GM18502 (cell line): ENCODE data around the gene ABCC12.

Experiments
- ATAC-seq: cut with Tn5 transposase; IDR thresholded peaks from one replicate; pipeline ENCODE4 v1.9.1; 2021; ENCODE audit warnings: mild to moderate bottlenecking; ENCODE audit not compliant: unreplicated experiment, poor library complexity

Gene ABCC12

DNA sequence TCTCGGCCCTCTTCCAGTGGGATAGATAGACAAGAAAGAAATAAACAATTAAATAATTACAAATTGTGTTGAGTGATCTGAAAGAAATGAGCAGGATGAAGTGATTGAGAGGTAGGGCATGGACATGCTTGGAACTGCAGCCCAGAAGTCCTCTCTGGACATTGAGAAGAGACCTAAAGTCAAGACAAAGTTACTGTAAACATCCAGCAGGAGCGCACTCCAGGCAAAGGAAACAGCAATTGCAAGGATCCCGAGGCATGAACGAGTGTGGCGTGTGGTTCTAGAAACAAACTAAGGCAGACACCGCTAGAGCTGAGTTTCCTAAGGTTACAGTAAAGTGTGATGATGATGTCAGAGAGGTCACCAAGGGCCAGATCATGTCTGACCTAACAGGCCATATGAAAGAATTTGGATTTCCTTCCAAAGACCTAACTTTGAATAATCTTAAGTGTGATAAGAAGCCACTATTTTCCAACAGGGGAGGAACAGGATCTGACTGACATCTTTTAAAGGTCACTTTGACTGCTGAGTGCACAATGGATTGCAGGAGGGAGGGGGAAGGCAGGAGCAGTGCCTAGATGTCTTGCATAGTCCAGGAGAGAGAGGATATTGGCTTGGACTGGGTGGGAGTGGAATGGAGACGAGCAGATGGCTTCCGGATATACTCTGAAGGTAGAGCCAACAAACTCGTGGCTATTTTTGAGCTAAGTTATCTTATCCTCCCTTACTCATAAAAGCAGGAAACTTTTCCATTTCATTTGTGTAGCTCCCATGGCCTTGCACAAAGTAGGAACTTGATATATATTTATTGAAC lies 19.0 kb downstream of the ABCC12 start:
- ATAC-seq: no peak

DNA sequence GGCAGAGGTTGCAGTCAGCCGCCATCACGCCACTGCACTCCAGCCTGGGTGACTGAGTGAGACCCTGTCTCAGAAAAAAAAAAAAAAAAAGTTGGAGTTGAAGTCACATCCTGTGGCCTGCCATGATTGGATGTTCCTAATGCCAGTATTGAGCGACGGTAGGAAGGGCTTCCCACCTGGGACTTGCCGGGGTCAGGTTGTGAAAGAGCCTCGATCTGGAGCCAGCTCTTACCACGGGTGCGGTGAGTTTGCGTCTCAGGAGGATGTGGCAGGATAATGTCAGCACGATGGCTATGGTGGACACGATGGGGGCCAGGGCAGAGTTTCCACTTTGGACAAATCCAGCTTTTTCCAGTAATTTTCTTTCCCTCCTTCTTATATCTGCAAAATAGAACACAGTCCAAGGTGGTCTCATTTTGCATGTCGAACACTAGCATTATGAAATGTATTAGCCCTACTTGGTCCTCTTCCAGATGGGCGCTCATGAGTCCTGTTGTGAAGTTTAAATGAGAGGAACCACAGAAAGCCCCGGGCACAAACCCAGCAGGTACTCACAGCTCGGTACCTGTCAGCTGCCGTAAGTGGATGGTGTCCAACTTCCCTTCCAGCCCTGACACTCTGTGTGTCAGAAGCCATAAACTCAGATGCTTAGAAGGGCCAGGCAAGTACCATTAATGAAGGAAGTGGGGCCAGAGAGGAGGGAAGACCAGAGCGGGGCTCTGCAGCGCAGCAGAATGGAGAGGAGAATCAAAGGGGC lies 22.2 kb downstream of the ABCC12 start:
- ATAC-seq: no peak

DNA sequence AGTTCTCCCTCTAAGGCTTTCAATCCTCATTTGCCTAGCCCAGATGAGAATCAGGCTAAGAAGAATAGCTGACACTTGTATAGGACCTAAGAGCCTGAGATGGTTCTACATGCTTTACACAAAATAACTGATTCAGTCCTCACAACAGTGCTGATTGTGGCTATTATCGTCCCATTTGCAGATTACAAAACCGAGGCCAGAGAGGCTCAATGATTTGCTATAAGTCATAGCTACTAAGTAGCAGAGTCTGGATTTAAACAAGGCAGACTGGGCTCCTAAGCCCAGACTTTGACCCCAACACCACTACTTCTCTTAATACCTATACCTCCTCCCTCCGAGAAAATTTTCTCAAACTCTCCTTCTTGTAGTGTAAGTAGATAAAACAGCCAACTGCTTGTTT lies 23.1 kb downstream of the ABCC12 start:
- no peak for ATAC-seq

DNA sequence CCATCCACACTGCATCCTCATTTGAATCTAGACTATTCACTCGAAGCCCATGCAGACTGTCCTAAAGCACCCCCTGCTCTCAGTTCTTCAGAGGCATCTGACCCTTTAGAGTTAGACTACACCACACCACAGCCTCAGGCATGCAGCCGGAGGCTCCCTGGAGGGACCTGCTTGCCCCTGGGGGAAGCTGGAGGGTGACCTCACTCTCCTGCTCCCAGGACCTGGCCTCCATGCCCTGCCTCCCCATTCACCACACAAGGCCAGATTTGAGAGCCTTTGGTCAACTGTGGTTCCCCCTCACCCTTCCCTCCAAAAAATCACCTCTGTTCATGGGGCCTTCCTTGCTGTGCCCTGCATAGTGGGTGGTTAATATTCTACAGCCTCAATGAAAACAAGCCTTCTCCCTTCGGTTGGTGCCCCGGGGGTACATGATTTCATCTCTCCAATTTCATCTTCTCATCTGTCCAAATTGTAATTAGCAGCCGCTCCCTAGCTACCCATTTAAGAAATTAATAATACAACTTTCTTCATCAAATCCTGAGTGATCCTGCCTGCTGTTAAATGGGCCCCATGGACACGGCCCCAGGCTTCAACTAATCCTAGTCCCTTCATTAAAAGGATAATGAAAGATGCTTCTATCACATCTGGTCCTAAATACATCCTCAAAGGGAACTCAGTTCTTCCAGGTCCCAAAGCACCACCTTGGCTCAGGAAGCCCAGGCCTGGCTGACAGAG lies 24.4 kb downstream of the ABCC12 start:
- no peak for ATAC-seq

DNA sequence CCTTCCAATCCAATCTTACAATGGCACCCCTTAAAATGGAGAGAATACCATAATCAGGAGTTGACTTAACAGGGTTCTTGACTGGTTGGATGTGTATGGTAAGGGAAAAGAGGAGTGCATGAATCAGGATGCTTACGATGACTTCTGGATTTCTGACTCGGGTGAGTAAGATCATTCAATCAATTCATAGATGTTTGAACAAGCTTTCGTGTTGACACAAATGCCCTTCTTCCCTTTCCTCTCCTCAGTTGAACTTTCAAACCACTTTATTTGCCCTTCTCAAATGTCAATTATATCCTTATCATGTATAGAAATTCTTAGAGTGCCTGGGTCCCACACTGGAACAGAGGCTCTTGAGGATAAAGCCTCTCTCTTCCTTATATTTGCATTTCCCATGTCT lies 25.9 kb downstream of the ABCC12 start:
- no peak for ATAC-seq

DNA sequence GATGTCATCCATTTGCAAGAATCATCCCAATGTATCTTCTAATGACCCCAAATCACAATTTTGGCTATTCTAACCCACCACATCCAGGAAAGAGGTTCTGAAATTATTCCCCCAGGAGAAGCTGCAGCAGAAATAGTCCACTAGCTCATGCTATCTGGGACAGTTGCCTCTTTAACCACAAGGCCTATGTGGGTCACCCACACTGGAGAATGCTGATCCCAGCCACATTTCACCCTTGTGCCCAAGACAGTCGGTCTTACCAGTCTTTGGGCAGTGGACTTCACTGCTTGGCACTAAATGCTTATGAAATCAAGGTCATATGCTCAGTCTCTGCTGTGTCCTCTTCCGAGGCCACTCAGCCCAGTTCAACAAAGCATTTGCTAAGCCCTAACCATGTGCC lies 27.0 kb downstream of the ABCC12 start:
- ATAC-seq: no peak

DNA sequence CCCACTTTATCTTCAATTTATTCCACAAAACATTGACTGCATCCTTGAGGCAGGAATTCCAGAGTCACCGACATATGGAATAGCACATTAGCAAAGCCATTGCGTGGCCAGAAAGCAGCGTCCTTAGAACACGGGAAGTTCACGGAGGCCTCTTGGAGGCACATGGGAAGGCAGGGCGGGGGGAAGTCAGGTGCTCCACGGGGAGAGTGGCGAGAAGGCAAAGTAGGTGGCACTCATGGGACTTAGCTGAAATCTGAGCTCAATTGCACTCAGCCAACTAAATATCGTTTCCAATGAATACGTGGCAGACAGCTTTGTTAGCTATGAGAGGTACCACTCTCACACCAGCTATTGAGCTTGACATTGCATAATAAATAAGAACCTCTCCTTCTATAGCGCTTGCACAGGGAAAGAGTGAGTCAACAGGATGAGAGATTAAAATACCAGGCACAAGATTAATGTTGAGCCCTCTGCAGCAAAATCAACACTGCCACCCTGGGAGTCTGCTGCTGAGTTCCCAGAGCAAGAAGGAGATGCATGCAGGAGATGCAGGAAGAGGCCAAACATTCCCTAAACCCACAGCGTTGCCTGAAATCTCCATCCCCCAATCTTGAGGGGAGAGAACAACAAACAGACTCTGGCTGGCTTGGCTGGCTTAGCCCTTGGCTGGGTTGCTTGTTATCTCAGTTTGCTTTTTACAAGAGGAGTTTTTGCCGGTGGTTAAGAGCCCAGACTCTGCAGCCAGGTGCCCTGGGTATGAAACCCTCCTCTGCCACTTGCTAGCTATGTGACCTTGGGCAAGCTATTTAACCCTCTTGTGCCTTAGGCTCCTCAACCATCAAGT lies 28.8 kb downstream of the ABCC12 start:
- no peak for ATAC-seq

DNA sequence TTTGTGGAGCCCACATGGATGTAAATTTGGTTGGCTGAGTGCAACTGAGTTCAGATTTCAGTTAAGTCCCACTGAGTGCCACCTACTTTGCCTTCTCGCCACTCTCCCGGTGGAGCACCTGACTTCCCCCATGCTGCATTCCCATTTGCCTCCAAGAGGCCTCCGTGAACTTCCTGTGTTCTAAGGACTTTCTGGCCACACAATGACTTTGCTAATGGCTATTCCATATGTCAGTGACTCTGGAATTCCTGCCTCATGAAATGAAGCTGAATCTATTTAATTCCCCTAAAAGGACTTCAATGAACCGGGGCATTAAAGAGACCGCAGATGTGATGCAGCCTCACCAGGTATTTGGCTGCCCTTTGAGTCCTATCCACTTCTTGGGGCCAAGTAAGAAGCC lies 29.9 kb downstream of the ABCC12 start:
- no peak for ATAC-seq

DNA sequence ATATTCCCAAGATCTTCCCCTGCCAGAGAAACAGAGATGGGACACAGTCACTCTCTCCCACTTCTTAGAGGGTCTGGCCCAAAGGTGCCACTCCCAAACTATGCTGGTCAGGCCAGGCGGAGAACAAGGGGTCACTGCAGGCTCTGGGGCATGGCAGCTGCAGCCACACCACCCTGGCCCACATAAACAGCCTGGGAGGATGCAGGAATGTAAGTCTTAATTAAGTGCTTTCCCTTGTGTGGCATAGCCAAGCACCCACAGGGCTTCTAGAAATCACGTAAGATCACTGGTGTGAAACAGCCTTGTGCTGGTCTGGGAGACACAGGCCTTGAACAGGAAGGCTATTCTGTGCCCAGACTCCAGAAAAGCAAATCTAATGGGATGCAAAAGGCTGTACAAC lies 31.5 kb downstream of the ABCC12 start:
- no peak for ATAC-seq

DNA sequence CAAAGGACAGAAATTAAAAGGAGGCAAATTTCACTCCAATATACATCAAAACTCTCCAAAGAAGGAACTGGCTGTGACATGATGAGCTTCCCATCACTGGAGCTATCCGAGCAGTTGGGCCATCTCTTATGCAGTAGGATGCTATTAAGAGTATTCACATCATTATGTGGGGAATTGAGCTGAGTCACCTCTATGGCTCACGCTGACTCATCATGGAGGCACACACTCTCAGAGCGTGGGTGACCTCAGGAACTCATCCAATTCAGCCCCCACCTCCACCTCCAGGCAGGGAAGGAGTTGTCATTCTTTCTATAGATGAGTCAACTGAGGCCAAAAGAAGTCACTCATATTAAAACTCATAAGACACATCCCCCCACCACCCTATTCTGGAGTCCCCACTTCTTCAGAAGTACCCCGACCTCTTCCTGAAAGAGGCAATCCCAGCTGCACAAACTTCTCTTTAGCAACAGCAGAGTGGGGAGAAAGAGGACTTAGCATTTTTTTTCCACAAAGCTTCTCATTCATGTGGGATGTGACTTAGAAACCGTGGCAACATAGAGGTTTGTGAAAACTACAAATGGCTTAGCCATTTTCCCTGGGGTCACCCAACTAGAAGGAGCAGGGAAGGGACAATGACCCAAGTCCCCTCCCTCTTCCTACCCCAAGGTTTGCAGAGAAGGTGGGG lies 32.5 kb downstream of the ABCC12 start:
- ATAC-seq: peak; percentile 81

DNA sequence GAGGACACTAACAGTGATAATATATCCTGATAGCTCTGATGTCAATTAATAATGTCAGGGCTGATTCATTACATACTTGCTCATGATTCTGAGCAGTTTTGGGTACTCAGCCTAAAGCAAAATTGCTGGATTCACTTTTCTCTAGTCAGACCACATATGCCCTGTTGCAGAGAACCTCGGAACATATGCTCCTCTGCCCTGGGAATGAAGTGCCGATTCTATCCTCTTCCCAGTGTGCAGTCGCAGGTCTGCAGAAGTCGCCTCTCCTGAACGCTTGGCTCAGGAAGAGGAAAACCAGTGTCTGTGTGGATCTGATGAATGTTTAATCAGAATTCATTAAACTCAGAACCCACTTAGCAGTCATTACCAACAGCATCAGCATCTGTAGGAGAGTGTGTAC lies 34.5 kb downstream of the ABCC12 start:
- ATAC-seq: no peak

DNA sequence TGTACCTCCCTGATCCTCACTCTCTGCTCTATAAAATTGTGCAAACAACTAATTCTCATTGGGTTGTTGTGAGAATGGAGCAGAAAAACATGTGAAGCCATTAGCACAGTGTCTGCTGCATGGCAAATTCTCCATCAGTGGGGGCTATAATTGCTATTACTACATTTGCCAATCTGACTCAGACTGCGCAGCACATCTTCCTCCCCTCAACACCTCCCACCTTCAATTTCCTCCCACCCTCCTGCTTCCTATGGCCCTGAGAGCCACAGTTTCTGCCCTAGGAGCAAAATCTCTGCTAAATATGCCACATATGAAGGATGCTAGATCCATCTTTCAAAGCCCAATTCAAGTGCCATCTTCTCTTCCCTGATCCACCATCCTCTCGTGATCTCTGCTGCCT lies 37.0 kb downstream of the ABCC12 start:
- no peak for ATAC-seq

DNA sequence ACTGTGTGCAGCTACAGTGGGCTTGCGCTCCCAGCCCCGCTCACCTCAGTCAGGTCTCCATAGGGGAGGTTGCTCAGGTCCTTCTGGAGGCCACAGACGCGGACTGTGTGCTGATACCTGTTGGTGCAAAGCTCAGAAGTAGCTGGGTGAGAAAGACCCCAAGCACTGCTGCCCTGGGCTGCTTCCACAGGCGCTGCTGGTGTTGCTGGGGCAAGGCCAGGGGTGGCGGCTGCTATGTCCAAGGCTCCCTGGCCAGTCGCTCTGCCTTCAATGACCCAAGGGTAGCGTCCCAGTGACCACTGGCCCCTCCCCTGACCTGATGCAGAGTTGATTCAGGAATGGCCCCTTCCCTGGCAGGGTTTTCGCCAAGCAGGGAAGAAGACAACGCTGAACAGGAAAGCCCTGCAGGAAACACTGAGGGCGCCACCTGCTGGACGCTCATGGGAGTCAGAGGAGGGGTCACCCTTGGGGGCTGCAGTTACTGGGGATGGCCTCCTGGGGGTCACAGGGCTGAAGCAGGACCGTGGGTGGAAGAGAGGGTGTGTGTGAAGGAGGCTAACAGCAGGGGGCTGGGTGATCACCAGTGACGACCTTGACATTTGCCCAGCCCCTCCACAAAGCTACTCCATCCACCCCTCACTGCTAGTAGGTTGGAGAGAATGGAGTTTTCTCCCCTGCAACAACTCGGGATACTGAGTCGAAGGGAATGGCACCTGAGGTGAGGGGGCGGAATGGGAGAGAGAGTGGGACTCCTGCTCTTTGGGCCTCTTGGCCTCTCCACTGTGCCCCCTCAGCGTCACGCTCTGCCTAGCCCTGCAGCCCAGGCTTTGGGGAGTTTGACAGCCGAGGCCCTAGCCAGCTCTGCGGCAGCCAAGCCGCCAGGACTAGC lies 38.3 kb downstream of the ABCC12 start:
- peak; percentile 84 for ATAC-seq

DNA sequence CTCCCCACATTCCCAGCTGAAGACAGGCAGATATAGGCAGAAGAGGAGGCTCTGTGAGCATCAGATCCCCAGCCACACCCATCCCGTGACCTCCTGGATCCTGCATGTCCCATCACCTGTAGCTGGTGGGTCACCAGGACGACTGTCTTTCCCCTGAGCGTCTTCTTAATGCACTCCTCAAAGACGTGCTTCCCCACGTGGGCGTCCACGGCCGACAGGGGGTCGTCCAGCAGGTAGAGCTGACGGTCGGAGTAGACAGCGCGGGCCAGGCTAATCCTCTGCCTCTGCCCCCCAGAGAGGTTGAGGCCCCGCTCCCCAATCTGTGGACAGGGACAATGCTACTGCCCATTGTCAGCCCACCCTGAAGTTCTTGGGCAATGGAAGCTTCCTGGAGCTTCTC lies 40.5 kb downstream of the ABCC12 start:
- no peak for ATAC-seq

DNA sequence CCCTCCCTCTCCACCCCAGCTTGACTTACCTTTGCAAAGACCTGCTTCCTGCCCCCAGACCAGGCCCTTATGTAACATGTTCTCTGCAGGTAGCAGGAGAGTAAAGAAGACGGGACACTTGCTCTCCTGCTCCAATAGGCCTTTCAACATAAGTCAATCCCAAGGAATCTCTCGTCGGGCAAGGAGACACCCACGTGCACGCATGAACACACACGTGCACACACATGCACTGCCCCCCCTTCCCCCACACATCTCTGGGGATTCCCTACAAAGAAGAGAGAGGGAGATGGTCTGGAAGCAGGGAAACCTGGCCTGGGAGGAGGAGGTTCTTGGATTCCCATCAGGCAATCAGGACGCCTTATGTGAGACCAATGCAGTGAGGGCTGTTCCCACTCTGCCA lies 41.4 kb downstream of the ABCC12 start:
- ATAC-seq: no peak

DNA sequence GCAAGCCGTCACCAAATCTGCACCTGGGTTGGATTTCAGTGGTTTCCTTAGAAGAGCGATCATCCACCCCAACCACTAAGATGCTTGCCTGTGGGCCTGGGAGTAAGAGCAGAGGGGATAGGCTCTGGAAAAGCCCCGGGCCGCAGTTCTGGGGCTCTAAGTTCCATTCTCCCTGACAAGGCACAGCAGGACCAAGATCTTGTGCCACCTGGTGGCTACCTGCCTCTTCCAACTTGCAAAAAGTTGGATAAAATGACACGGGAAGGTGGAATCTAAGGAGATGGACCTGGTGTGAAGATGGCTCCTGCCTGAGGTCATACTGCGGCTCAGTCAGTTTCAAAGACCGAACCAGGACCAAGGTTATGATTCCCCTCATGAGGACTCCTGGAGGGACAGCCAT lies 42.3 kb downstream of the ABCC12 start:
- ATAC-seq: no peak

DNA sequence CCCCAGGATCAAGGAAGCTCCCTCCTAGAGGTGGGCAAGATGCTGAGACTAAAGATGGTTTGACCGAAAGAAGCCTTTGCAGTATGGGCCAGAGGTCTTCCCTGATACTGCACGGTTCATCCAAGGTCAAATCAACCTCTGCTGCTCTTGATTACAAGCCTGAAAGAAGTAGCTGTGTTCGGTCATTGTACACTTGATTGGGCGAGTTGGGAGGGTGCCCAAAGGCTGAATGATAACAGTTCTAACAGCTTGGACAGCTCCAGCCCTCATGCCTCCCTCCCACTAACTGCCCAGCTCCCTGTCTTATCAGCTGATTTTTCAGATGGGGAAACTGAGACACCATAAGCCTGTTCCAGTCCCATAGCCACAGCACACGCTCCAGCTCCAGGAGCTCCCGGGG lies 42.8 kb downstream of the ABCC12 start:
- no peak for ATAC-seq

DNA sequence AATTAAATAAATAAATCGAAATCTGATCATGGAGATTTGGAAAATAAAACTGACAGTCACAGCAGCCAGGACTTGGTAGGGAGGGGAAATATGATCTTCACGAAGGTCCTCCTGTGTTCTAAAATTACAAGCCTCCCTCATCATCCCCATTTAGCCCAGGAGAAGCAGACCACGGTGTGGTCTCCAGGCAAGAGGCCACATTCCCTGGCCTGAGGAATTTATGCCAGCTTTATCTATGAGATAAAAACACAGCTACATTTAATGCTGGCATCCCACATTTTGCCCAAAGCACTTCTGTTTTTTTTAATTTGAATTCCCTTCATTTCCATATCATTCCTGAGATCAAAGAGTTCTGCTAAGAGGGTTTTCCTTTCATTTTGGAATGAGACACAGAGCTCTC lies 43.2 kb downstream of the ABCC12 start:
- ATAC-seq: no peak

DNA sequence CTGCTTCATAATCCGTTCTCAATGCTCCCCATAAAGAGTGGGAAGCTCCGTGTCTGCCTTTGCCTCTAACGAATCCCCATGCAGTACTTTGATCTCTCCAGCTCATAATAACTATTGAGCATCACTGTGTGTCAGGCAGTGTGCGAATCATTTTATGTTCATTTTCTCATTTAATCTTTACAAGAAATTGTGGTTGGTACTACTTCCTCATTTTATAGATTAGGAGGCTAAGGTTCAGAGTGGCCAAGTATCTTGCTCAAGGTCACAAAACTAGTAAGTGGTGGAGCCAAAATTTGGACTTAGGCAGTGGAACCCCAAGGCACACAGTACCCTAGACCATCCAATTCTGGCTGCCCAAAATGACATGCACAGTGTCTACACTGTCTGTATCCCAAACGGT lies 44.8 kb downstream of the ABCC12 start:
- no peak for ATAC-seq
